Measurements from ENCODE around the gene LRP1B. TPM values are rescaled to one million over a fixed set of nuclear protein-coding genes. Genes with fewer than 3 reads are reported as not detected.

Gene LRP1B
- polyA plus RNA-seq, 1 donor from 2014 or later, result 12.7 TPM

GRCh38 chr2:141522048-141522447, 608.8 kb downstream of the LRP1B start:
- H3K4me3 ChIP-seq (ENCODE audit: low read length), result no peak overlapping the region
- H3K36me3 ChIP-seq (ENCODE audit: insufficient read depth, low read length), result no peaks in the 10 kb centered on the region
- no peaks in the 10 kb centered on the region for H3F3A ChIP-seq (ENCODE audit: insufficient read depth, low read length, poor library complexity, severe bottlenecking)
- no peaks in the 10 kb centered on the region for H3K27me3 ChIP-seq (ENCODE audit: insufficient read depth, low read depth, low read length)
- H3K27ac ChIP-seq (ENCODE audit: low read length), result no peak overlapping the region
- H3K9ac ChIP-seq (ENCODE audit: low read length), result no peak overlapping the region
- no peak overlapping the region for H3K4me2 ChIP-seq (ENCODE audit: low read length)
- no peaks in the 10 kb centered on the region for H4K20me1 ChIP-seq (ENCODE audit: insufficient read depth)
- H3K79me2 ChIP-seq (replicated peaks; ENCODE audit: insufficient read depth, low read length), result no peaks in the 10 kb centered on the region
- H3K9me3 ChIP-seq (ENCODE audit: low read length), result no peaks in the 10 kb centered on the region
- H2AFZ ChIP-seq (ENCODE audit: low read depth, low read length), result no peak overlapping the region
- H3K9me2 ChIP-seq (ENCODE audit: insufficient read depth, low read length), result no peaks in the 10 kb centered on the region
- TF ChIP-seq EZH2 (IDR thresholded peaks at IDR 0.05; ENCODE audit: borderline replicate concordance, insufficient read depth, low read length, poor library complexity, severe bottlenecking) (no peak), POLR2AphosphoS5 (IDR thresholded peaks at IDR 0.05) (no peak), MXI1 (conservative IDR thresholded peaks at IDR 0.05; ENCODE audit: poor library complexity, severe bottlenecking) (no peak), REST (IDR thresholded peaks at IDR 0.05; ENCODE audit: borderline replicate concordance) (no peak), EP300 (conservative IDR thresholded peaks at IDR 0.05; ENCODE audit: poor library complexity, severe bottlenecking) (no peak), RAD21 (conservative IDR thresholded peaks at IDR 0.05) (no peak), SMC3 (conservative IDR thresholded peaks at IDR 0.05; ENCODE audit: poor library complexity) (no peak), CTCF (IDR thresholded peaks at IDR 0.05; ENCODE audit: poor library complexity, severe bottlenecking) (no peak), TAF1 (IDR thresholded peaks at IDR 0.05; ENCODE audit: low read depth) (no peak)

GRCh38 chr2:141519906-141520305, 610.9 kb downstream of the LRP1B start:
- TF ChIP-seq TAF1 (IDR thresholded peaks at IDR 0.05; ENCODE audit: low read depth), result no peak
- no peak for TF ChIP-seq RAD21 (conservative IDR thresholded peaks at IDR 0.05)
- no peak for TF ChIP-seq MXI1 (conservative IDR thresholded peaks at IDR 0.05; ENCODE audit: poor library complexity, severe bottlenecking)
- TF ChIP-seq EP300 (conservative IDR thresholded peaks at IDR 0.05; ENCODE audit: poor library complexity, severe bottlenecking), result no peak
- TF ChIP-seq REST (IDR thresholded peaks at IDR 0.05; ENCODE audit: borderline replicate concordance), result no peak
- no peak for TF ChIP-seq POLR2AphosphoS5 (IDR thresholded peaks at IDR 0.05)
- TF ChIP-seq EZH2 (IDR thresholded peaks at IDR 0.05; ENCODE audit: borderline replicate concordance, insufficient read depth, low read length, poor library complexity, severe bottlenecking), result no peak
- TF ChIP-seq CTCF (IDR thresholded peaks at IDR 0.05; ENCODE audit: poor library complexity, severe bottlenecking), result no peak
- TF ChIP-seq SMC3 (conservative IDR thresholded peaks at IDR 0.05; ENCODE audit: poor library complexity), result no peak
- no peak overlapping the region for H3K4me3 ChIP-seq (ENCODE audit: low read length)

More at GRCh38 chr2:141519906-141520305, 610.9 kb downstream of the LRP1B start:
- Histone ChIP-seq H3K9ac (ENCODE audit: low read length) (no peak overlapping the region), H3K4me2 (ENCODE audit: low read length) (no peak overlapping the region), H3K9me2 (ENCODE audit: insufficient read depth, low read length) (no peaks in the 10 kb centered on the region), H3K27me3 (ENCODE audit: insufficient read depth, low read depth, low read length) (no peaks in the 10 kb centered on the region), H3K9me3 (ENCODE audit: low read length) (no peaks in the 10 kb centered on the region), H4K20me1 (ENCODE audit: insufficient read depth) (no peaks in the 10 kb centered on the region), H3K79me2 (replicated peaks; ENCODE audit: insufficient read depth, low read length) (no peaks in the 10 kb centered on the region), H3F3A (ENCODE audit: insufficient read depth, low read length, poor library complexity, severe bottlenecking) (no peaks in the 10 kb centered on the region), H3K36me3 (ENCODE audit: insufficient read depth, low read length) (no peaks in the 10 kb centered on the region), H2AFZ (ENCODE audit: low read depth, low read length) (no peak overlapping the region), H3K27ac (ENCODE audit: low read length) (no peak overlapping the region)

Data from neural cell (in vitro differentiated cells).